SKM-1 (cell line): ENCODE measurements around the gene GABRA5.

Source experiments
- DNase-seq: peaks from one replicate; lab custom pipeline; 2025; ENCODE audit not compliant: unreplicated experiment; lab: John Stamatoyannopoulos, UW

Gene GABRA5

GRCh38 chr15:26921433-26921832 lies 54.6 kb downstream of the GABRA5 start:
- no peak for DNase-seq

- no peak for DNase-seq
These were observed 59.2 kb downstream of the GABRA5 start for GRCh38 chr15:26926081-26926480.

- no peak for DNase-seq
These were observed 61.2 kb downstream of the GABRA5 start for GRCh38 chr15:26928051-26928450.

GRCh38 chr15:26929588-26929987 lies 62.7 kb downstream of the GABRA5 start:
- no peak for DNase-seq

GRCh38 chr15:26934848-26935247 lies 68.0 kb downstream of the GABRA5 start:
- no peak for DNase-seq

- DNase-seq: no peak
These were observed 68.5 kb downstream of the GABRA5 start for GRCh38 chr15:26935322-26935721.

- DNase-seq: no peak
These were observed 69.6 kb downstream of the GABRA5 start for GRCh38 chr15:26936502-26936901.

GRCh38 chr15:26937134-26937533 lies 70.3 kb downstream of the GABRA5 start:
- no peak for DNase-seq

GRCh38 chr15:26939398-26939797 lies 72.5 kb downstream of the GABRA5 start:
- no peak for DNase-seq

GRCh38 chr15:26941489-26941888 lies 74.6 kb downstream of the GABRA5 start:
- no peak for DNase-seq

- DNase-seq: no peak
These were observed 77.0 kb downstream of the GABRA5 start for GRCh38 chr15:26943866-26944265.

GRCh38 chr15:26945046-26945445 lies 78.2 kb downstream of the GABRA5 start:
- DNase-seq: no peak

- no peak for DNase-seq
These were observed 83.1 kb downstream of the GABRA5 start for GRCh38 chr15:26950001-26950400.

- no peak for DNase-seq
These were observed 87.5 kb downstream of the GABRA5 start for GRCh38 chr15:26954403-26954802.

- DNase-seq: no peak
These were observed 100.9 kb downstream of the GABRA5 start for GRCh38 chr15:26967719-26968269.

GRCh38 chr15:26968806-26969205 lies 101.9 kb downstream of the GABRA5 start:
- no peak for DNase-seq

- no peak for DNase-seq
These were observed 103.9 kb downstream of the GABRA5 start, which contains the start of gene GABRG3 for GRCh38 chr15:26970712-26971210. Gene GABRG3, plus strand, starts transcription at chr15:26971181.

- DNase-seq: no peak
These were observed 104.6 kb downstream of the GABRA5 start for GRCh38 chr15:26971271-26972018.

- DNase-seq: no peak
These were observed 105.8 kb downstream of the GABRA5 start for GRCh38 chr15:26972636-26973035.

- peak; percentile 3 for DNase-seq
These were observed 107.4 kb downstream of the GABRA5 start for GRCh38 chr15:26974120-26974780.

- peak; percentile 70 for DNase-seq
These were observed 114.6 kb downstream of the GABRA5 start for GRCh38 chr15:26981492-26981891.

- no peak for DNase-seq
These were observed 117.0 kb downstream of the GABRA5 start for GRCh38 chr15:26983822-26984221.
